Islet of Langerhans (tissue), 1 donor: Measurements from ENCODE around the gene CMIP.

Experiments used
- FAIRE-seq: peaks from one replicate; lab custom pipeline; 2011; peaks lifted over from hg19 to GRCh38; lab: Jason Lieb, UNC

The CMIP gene

DNA sequence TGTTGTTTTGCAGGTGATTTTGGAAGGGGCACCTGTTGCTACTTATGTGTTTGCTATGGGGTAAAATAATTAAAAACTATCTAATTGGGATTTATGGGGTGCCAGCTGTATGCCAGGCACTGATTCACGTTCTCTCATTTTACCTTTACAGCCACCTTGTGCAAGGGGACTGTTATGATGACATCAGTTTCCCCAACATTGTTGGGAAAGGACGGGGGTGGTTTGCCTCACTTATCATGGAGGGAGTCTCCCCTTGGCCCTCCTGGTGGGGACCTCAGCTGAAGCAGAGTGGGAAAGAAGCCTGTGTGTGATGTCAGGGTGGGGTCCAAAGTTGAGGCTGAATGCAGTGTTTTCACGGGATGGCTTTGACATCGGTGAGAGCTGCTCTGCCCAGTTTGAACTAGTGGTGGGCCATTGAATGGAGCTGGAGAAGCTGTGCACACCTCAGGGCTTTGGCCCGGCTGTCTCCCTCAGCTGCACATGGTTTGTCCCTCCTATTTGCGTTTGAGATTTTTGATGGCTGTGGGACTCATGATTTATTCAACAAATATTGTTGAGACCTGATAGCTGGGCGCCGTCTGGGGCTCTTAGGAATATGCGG lies 36.1 kb downstream of the CMIP start:
- no peak for FAIRE-seq

DNA sequence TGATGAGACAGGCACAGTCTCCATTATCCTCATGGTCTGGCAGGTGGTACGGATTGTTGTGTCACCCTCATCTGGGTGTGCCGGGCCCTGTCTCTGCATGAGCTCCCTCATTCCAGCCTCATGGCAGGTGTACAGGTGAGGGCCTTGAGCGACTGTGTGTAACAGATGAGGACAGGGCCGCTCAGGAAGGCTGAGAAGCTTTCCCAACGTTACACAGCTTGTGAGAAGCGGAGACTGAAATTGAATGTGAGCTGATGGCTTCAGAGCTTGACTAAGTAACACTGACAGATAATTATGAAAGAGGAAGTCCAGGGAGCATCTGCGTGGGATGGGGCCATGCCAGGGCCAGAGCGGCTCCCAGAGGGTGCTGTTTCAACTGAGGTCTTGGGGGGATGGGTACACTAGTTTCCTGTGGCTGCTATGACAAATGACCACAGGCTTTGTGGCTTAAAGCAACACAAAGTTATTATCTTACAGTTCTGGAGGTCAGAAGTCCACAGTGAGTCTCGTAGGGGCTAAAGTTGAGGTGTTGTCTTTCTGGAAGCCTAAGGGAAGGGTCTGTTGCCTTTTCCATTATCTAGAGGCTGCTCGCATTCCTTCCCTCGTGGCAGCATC lies 36.7 kb downstream of the CMIP start:
- FAIRE-seq: no peak

DNA sequence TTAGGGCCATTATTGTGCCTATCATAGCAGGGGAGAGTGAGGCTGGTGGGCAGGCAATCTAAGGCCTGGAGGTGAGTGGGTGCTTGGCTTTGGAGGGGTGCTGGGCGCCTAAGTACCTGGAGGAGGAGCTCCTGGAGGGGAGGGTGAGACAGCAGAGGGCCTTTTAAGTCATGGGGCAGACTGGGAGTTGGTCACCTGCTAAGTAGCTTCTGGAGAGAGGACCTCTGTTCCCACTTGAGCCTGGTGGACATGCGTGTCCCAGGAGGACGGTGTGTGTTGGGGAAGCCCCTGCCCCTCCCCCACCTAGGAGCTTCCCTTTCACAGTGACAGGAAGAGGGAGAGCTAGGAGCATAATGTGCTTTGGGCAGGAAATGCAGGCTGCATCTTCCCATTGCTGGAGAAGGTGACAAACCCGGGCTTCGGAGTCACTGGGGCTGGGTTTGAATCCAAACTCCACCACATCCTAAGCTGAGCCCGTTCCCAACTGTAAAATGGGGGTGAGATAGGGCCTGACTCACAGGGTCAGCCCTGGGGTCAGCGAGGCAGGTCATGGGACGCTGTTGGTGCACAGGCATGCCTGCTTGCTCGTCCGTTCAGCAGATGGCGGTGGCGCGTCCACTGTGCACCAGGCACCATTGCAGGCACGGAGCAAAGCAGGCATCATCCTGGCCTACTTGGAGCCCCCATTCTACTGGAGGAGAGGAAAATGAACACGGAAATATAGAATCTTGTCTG lies 37.9 kb downstream of the CMIP start:
- FAIRE-seq: no peak

DNA sequence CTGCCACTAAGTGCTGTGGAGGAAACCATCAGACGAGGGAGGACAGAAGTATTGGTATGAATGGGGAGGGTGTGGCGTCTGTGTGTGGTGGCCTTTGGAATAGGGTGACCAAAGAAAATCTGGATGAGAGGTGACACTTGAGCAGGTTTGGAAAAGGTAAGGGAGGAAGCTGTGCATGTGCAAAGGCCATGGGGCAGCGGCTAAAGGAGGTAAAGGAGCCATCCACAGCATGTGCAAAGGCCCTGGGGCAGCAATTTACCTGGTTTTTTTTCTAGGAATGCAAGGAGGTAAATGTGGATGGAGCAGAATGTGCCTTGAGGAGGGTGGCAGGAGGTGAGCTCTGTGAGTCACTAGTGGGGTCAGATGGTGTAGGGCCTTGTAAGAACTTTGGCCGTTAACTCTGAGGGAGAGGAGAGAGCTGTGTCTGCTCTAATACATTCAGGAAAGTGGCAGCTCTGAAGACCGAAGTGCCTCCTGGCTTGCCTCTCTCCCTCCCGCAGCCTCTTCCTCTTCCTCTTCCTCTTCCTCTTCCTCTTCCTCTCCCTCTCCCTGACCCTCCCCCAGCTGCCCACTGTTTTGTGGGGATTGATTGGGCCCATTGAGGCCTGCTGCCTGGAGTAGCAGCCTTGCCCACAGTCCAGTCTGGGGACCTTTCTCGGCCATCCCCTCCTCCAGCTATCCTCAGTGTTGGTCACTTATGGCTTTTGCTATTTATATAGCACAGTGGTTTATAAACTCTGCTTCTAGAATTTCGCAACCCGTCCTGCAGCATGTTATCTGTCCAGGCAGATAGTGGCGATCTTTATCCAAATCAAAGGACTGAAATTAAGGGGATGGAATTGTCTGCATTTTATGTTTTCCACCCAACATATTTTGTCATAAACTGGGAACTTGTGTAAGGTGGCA lies 38.7 kb downstream of the CMIP start:
- FAIRE-seq: no peak

DNA sequence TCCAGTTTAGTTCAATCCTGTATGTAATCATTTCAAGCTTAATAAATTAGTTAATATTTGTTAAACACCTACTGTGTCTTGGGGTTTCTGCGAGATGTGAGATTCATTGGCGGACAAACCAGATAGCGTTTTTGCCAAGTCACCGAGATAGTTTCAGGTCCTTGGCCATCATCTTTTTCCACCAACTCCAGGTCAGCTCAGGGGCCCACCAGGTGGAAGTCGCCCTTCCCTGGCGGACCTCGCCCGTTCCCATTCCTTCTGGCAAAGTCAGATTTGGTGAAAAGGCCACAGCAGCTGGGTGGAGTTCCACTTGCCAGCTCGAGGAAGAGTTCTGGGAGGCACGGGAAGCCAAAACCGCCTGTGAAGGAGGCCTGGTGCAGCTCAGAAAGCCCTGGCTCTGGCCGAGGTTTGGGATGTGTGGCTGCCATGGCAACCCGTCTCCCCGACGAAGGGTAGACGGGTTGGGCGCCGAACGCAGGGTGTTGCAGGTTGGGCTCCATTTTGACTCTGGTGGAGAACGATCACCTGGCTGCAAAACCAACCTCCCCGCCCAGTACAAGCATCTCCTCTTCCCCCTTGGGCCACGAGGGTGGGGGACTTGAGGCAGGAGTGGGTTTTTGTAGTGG lies 39.5 kb downstream of the CMIP start:
- FAIRE-seq: no peak

DNA sequence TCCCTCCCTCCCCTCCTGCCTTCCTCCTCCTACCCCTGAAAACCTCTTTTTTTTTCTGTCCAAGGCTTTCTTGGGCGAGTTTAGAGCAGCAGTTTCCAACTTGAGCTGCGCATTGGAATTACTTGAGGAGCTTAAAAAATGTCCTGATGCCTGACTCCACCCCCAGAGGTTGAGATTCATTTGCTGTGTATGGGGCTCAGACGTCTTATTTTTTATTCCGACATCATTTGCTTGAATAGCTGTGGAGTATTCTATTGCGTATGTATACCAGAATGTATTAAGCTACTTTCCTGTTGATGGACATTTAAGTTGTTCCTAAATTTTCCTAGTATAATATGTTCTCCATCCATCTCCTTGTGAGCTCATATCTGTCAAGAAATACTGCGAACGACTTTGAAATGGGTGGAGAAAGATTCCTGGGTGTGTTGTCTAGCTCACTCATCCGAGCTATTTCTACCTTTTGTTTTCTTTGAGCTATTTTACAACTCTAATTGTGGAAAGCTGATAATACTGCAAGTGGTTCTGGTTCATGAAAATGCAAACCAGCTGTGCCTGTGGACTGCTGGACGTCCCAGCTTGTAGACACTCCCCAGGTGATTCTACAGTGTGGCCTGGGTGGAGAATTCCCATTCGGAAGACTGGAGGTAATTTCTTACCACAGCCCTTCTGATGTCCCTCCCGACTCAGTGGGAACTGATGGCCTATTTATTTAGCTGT lies 40.5 kb downstream of the CMIP start:
- FAIRE-seq: no peak

DNA sequence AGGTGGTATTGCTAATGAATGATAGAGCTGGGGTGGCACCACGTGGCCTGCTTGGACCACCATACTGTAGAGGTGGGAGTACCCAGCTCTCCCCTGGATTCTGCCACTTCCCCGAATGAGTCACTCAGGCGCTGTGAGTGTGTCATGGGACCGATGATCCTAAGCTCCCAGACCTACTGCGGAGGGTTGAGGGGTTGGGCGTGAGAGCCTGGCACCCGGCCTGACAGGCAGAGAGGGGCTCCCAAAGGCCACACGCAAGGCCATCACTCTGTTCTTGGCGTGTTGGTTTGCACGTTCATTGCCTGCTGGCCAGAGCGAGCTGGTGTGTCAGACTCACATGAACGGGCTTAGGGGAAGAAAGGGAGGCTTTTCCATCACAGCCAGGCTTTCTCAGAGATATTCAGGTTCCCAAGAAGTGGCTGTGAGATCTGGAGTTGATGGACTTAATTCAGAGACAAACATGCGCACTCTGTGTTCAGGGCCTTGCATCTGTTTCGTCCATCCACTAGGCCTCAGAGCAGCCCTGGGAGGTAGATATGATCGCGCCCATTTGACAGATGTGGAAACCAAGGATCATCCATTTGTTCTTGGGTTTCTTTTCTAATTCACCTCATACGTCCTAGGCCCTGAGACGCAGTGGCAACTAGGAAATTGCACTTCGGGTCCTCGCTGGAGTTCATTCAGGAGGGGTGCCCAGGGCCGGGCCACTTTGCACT lies 41.4 kb downstream of the CMIP start:
- no peak for FAIRE-seq

DNA sequence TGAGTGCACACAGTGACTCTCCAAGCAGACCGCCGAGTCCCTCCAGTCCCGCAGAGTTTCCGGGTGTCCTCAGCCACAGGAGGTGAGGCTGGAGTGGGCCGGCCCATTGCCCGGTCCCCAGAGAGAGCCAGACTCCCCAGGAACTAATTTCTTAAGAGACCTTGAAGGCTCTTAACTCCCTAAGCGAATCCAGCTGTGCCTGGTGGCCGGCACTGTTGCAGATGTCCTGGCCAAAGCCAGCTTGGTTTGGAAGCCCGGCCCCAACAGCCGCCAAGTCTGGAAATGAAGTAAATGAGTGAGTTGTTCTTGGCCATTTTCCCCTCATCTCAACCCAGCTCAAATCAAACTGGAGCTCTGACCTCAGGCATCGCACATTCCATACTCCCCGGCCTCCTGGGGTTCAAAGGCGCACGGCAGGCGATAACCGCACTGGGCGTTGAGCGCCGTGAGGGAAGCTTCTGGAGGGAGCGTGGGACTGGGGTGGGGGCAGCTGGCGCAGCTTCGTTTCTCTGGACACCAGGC lies 42.0 kb downstream of the CMIP start:
- FAIRE-seq: no peak

DNA sequence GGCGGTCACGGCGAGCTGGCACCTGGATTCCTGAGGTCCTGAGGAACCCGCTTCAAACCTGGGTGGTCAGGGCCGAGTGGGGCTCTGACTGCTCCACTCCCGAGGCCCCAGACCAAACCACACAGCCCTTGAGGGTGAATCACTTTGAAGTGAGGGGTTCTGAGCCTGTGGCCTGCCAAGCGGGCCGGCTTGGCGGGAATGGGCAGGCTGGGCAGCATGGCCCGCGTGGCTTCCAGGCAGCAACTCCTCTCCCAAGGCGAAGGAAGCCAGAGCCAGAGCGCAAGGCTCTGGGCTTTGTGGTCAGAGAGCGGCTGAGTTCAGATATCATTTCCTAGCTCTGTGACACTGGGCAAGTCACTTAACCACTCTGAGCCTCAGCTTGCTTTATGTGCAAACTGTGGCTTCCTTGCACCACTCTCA lies 42.7 kb downstream of the CMIP start:
- FAIRE-seq: no peak

DNA sequence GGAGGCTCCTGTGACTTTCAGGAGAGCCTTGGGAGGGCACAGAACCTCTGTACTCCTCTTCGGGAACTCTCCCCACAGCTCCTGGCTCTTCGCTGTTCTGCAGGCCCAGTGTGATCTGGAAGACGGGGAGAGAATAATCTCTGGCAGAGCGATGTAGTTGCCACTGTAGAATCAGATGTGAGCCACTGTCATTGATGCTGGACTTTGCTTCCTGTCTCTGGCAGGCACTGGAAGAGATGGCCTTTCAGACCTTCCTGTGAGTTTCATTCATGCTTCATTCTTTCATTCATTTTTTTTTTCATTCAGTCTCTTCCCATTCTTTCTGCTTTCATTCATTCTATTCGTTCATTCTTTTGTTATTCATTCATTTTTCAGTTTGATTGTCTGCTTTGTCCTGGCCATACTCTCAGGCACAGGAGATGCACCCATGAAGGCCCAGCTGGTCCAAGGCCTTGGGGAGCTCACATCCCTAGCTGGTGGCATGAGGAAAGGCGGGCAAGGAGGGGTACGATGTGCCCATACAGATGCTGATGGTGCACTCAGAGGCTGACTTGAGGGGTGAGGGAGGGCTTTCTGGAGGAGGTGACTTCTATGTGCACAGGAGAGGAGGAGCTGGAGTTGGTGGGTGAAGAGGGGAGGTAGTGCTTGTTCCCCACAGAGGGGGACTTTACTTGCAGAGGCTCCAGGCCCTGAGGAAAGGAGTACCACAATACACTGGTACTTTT lies 44.2 kb downstream of the CMIP start:
- FAIRE-seq: no peak

DNA sequence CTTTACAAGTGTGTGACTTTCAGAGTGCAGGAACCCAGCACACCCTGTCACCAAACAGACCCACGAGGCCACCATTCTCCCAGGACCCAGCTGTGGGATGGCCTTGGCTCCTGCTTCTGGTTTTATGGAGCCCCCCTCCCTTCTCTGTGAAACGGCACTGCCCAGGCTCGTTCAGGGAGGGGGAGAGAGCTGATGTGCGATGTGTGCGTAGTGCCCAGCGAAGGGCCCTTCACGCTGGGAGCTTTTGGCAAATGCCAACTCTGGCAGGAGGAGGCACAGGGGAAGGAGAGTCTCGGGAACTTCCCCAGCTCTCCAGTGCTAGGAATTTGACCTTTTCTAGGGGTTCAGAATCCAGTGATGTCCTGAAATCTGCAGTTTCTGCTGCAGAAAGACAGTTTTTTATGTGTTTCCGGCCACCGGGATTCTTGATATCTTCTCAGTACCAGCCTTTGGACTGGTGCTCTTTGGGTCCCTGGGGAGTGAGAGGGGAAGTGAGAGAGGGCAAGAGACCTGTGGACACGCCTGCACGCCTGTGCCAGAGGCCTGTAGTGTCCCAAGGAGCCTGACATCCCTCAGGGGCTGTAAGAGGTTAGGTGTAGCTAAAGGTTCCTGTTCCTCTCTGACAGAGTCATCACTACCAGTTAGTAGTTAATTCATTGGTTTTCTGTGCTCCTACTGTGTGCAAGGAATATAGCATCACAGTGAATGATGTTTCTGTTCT lies 45.1 kb downstream of the CMIP start:
- no peak for FAIRE-seq

DNA sequence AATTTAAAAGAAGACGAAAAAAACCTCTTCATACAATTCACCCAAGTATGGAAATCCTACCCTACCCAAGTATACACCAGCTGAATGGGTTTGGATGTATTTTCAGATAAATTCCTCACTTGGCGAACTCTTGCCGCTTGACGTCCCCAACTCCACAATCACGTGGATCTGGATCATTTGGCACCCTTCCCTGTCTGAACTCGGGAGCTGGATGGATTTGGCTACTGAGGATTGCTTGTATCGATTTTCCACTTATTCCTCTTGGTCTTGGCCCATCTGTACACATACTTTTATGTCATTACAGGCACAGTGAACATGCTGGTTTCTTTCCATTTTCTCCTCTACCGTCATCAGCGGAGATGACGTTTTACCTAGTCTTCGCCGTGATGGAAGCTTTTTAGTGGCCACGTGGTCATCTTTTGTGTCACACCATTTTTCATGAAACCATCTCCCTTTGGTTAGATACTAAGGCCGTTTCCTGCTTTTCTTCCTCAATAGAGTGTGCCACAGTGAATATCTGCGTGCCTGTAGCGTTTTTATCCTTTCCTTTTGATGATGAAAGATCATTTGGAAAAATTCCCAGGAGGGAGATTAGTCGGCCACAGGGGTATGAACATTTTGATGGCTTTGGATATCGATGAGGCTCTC lies 47.1 kb downstream of the CMIP start:
- FAIRE-seq: no peak

DNA sequence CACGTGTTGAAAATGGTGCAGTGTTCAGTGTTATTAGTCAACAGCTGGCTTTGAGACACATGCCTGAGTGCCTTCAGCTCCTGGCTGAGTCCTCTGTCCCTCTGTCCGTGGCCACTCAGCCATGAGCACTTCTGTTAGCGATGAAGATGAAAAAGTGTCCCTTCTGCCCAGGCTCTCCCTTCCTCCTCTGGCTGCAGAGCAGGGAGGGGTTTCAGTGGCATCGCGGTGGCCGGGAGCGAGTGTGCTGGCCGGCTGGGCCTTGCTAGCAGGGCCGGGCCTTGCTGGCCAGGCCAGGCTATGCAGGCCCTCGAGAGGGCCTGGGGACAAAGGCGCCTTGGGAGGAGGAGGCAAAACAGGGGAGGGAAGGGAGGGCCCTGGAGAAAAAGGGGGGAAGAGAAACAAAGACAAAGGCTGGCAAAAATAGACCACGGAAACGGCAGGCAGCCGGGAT lies 47.7 kb downstream of the CMIP start:
- no peak for FAIRE-seq

DNA sequence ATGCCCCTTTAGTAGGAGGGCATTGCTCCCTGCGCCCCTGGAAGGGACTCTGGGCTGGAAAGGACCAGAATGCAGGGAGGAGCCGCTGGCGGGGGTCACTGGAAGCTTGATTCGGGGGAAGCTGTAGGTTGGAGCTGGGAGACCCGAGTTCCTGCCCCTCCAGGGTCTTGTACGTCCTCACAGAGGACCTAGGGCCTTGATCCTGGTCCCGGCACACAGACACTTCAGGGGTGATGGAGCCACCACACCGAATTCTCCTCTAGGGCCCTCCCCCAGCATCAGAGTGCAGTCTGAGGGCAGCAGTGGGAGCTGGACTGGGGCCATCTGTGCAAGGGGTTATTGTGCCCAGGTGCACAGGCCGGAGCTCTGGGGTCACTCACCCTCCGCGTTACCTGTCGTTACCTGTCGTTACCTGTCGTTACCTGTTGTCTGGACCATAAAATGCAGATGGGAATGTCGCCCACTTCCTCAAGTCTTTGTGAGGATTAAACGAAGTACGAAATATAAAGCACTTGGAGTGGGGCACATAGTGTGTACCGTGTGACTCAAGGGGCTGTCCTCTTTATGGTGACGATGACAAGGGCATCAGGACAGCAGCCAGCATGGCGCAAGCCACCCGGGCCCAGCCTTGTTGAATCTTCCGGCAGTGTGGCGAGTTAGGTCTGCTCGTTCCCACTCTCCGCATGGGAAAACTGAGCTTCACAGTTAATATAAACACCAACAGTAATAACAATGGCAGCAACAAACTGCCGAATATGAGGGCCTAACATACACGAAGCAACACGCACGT lies 48.6 kb downstream of the CMIP start:
- FAIRE-seq: no peak

DNA sequence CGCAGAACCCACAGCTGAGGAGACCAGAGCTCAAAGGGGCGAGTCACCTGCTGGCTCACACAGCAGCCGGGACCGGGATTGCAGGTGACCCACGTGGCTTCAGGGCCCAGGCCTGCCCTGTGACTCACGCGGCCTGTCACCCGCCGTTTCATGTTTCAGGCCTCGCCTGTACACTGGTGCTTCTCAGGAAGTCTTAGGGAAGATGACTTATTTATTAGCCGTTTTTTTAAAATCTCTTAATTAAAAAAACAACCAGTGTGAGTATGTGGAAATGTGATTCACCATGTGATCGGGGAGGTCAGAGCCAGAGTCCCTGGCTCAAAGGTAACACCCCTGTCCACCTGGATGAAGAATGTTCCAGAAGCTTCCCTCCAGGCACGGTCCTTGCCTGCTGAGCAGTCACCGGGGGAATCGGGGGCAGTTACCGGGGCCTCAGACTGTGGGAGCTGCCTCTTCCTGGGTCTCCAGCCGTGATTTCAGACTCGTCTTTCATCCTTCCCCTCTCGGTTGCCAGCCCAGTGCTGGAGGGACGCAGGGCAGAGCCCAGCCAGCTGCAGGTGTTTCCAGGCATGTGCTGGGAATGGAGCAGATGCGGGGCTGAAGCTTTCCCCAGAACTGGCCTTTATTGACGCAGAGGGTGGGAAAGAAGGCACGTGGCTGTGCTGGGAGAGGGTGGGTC lies 49.3 kb downstream of the CMIP start:
- peak; percentile 27 for FAIRE-seq

DNA sequence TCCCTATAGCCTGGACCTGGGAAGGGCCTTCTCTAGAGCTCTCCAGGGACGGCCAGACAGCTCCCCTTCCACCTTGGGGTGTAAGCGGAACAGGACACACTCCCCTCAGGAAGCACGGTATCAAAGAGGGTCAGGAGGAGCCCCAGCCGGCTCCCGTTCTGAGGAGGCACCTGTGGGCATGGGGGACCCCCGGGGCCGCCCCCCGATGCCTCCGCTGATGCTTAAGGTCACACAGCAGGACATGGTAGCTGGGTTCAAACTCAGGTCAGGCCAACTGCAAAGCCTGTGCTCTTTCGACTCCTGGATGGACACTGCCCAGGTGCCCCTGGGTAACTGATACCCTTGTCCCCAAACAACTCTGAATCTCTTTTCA lies 49.8 kb downstream of the CMIP start:
- FAIRE-seq: no peak

DNA sequence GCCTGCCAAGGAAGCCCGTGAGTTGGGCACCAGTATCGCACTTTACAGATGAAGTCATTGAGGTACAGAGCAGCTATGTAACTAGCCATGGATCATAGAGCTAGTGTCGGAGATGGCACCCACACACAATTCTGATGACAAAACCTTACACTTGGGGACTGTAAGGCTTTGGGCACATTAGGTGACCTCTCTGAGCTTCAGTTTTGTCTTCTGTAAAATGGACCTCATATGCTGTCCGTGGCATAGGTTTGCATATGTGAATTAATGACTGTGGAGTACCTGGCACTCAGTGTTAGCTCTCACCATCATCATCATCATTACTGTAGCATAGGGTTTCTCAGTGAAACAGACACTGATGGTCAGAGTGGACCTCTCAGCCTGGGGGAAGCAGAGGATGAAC lies 50.3 kb downstream of the CMIP start:
- FAIRE-seq: no peak
